ENCODE data around the gene SLC27A1.
A peak's percentile ranks its signal among the peaks of the same experiment; 100 is the strongest.
"Not testable (repeated sequence)": the region's sequence is repeated elsewhere in the genome, so short reads cannot be mapped to it uniquely, and the experiment has no call there.

SLC27A1 gene

GRCh38 chr19:17511724-17512573, 41.6 kb downstream of the SLC27A1 start:
- DNase-seq = peak; percentile 75 to 78

GRCh38 chr19:17512574-17512939, 42.2 kb downstream of the SLC27A1 start:
- no peak for DNase-seq

GRCh38 chr19:17515408-17516149, 45.3 kb downstream of the SLC27A1 start:
- DNase-seq = no peak

GRCh38 chr19:17517898-17518297, 47.6 kb downstream of the SLC27A1 start:
- no peak for DNase-seq

GRCh38 chr19:17518654-17519053, 48.3 kb downstream of the SLC27A1 start:
- DNase-seq = not testable (repeated sequence)

- no peak for DNase-seq
Measured at GRCh38 chr19:17519967-17520366, 49.6 kb downstream of the SLC27A1 start.

- no peak for DNase-seq
Measured at GRCh38 chr19:17520865-17521264, 50.5 kb downstream of the SLC27A1 start.

GRCh38 chr19:17522988-17523872, 52.9 kb downstream of the SLC27A1 start:
- DNase-seq = no peak

- DNase-seq = no peak
Measured at GRCh38 chr19:17524651-17525050, 54.3 kb downstream of the SLC27A1 start.

GRCh38 chr19:17525141-17525540, 54.8 kb downstream of the SLC27A1 start:
- no peak for DNase-seq

GRCh38 chr19:17526922-17527321, 56.6 kb downstream of the SLC27A1 start:
- no peak for DNase-seq

GRCh38 chr19:17527326-17527725, 57.0 kb downstream of the SLC27A1 start:
- DNase-seq = no peak

- DNase-seq = no peak
Measured at GRCh38 chr19:17528610-17529009, 58.3 kb downstream of the SLC27A1 start.

- DNase-seq = no peak
Measured at GRCh38 chr19:17529239-17530158, 59.2 kb downstream of the SLC27A1 start.

- DNase-seq = no peak
Measured at GRCh38 chr19:17530586-17530985, 60.3 kb downstream of the SLC27A1 start.

GRCh38 chr19:17532116-17532515, 61.8 kb downstream of the SLC27A1 start:
- no peak for DNase-seq

GRCh38 chr19:17532557-17532956, 62.2 kb downstream of the SLC27A1 start:
- no peak for DNase-seq

GRCh38 chr19:17534767-17535166, 64.4 kb downstream of the SLC27A1 start:
- no peak for DNase-seq

GRCh38 chr19:17536955-17537354, 66.6 kb downstream of the SLC27A1 start:
- DNase-seq = no peak

- no peak for DNase-seq
Measured at GRCh38 chr19:17538684-17539237, 68.4 kb downstream of the SLC27A1 start.

- peak; percentile 95 for DNase-seq
Measured at GRCh38 chr19:17539238-17540117, 69.2 kb downstream of the SLC27A1 start.

Measured in activated CD4-positive, alpha-beta T cell treated with anti-CD3 and anti-CD28 coated beads, Interleukin-2, amount 50 U/mL, for 4 hours (primary cell).